IMR-90 (cell line): ENCODE measurements around the gene CDH23.

ENCODE experiments used
- BHLHE40 ChIP-seq: fragments of 150-350 bp; IDR thresholded peaks from 2 replicates; pipeline ENCODE4 v1.6.1; 2016; ENCODE audit warnings: mild to moderate bottlenecking, low read depth, low read length
- CEBPB ChIP-seq: IDR thresholded peaks from 2 replicates; pipeline ENCODE4 v1.6.1; 2012; ENCODE audit warnings: low read depth, low read length, improper control_type of control experiment
- FOS ChIP-seq: fragments of 150-350 bp; IDR thresholded peaks from 2 replicates; pipeline ENCODE4 v1.6.1; 2016; ENCODE audit warnings: low read depth, low read length
- MAFK ChIP-seq: IDR thresholded peaks from 2 replicates; pipeline ENCODE4 v1.6.1; 2012; ENCODE audit warnings: low read depth, low read length, improper control_type of control experiment
- POLR2A ChIP-seq: IDR thresholded peaks from 2 replicates; pipeline ENCODE4 v1.6.1; 2012; ENCODE audit warnings: mild to moderate bottlenecking, low read depth, low read length
- RAD21 ChIP-seq: IDR thresholded peaks from 2 replicates; pipeline ENCODE4 v1.6.1; 2012; ENCODE audit warnings: low read length, improper control_type of control experiment
- RCOR1 ChIP-seq: IDR thresholded peaks from 2 replicates; pipeline ENCODE4 v1.6.1; 2012; ENCODE audit warnings: mild to moderate bottlenecking, low read length, improper control_type of control experiment; ENCODE audit not compliant: insufficient replicate concordance
- RFX5 ChIP-seq: IDR thresholded peaks from 2 replicates; pipeline ENCODE4 v1.8.0; 2012; ENCODE audit warnings: low read depth, mild to moderate bottlenecking, low read length, moderate library complexity
- SMC3 ChIP-seq: fragments of 150-350 bp; IDR thresholded peaks from 2 replicates; pipeline ENCODE4 v1.6.1; 2016; ENCODE audit warnings: low read depth, mild to moderate bottlenecking, antibody characterized with exemption, low read length, moderate library complexity
- TF ChIP-seq, protein P1 (sequence below): conservative IDR thresholded peaks from 2 replicates; pipeline ENCODE4 v1.5.1; 2012; ENCODE audit warnings: mild to moderate bottlenecking, low read depth, low read length, improper control_type of control experiment
- TF ChIP-seq, protein P2 (sequence below): fragments of 150-350 bp; IDR thresholded peaks from 2 replicates; pipeline ENCODE4 v1.6.1; 2017; ENCODE audit warnings: mild to moderate bottlenecking, antibody characterized with exemption, low read length, low read depth

- TF ChIP-seq, protein P1, sequence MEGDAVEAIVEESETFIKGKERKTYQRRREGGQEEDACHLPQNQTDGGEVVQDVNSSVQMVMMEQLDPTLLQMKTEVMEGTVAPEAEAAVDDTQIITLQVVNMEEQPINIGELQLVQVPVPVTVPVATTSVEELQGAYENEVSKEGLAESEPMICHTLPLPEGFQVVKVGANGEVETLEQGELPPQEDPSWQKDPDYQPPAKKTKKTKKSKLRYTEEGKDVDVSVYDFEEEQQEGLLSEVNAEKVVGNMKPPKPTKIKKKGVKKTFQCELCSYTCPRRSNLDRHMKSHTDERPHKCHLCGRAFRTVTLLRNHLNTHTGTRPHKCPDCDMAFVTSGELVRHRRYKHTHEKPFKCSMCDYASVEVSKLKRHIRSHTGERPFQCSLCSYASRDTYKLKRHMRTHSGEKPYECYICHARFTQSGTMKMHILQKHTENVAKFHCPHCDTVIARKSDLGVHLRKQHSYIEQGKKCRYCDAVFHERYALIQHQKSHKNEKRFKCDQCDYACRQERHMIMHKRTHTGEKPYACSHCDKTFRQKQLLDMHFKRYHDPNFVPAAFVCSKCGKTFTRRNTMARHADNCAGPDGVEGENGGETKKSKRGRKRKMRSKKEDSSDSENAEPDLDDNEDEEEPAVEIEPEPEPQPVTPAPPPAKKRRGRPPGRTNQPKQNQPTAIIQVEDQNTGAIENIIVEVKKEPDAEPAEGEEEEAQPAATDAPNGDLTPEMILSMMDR: no peak
- TF ChIP-seq POLR2A (no peak), CEBPB (no peak), BHLHE40 (no peak), SMC3 (no peak), RFX5 (no peak), FOS (no peak), RCOR1 (no peak), MAFK (no peak), RAD21 (no peak)
- TF ChIP-seq, protein P2, sequence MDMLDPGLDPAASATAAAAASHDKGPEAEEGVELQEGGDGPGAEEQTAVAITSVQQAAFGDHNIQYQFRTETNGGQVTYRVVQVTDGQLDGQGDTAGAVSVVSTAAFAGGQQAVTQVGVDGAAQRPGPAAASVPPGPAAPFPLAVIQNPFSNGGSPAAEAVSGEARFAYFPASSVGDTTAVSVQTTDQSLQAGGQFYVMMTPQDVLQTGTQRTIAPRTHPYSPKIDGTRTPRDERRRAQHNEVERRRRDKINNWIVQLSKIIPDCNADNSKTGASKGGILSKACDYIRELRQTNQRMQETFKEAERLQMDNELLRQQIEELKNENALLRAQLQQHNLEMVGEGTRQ: no peak
Observed at GRCh38 chr10:71440506-71441035, 43.9 kb downstream of the CDH23 start.
